ENCODE results near the gene ATP7A.
A peak's percentile ranks its signal among the peaks of the same experiment; 100 is the strongest.

Gene ATP7A

DNA sequence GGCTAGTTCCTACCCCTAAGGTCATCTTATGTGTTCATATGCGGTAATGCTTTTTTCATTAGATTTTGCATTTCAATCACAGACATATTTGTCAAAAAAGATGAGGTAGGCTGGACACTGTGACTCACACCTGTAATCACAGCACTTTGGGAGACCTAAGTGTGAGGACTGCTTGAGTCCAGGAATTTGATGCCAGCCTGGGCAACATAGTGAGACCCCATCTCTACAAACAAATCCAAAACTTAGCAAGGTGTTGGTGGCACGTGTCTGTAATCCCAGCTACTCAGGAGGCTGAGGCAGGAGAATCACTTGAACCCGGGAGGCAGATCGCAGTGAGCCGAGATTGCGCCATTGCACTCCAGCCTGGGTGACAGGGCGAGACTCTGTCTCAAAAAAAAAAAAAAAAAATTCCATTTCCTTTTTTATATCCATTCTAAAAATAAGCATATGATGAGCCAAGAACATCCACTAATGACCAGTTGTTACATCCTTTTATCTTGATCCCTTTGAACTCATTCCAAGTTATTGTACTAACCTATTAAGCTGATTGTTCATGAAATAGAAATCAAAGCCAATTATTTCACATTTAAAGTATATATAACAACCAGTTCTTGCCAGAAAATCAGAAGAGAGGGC, 35.5 kb downstream of the ATP7A start:
- DNase-seq = no peak

DNA sequence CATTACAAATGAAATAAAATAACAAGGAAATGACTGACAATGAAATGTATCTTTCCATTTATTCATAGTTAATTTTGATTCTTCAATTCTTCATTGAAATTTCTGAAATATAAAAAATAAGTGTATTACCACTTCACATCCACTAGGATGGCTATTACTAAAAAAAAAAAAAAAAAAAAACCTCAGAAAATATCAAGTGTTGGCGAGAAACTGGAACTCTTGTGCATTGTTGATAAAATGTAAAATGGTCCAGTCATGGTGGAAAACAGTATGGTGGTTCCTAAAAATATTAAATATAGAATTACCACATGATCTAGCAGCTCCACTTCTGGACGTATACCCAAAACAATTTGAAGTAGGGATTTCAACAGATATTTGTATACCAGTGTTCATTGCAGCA, 36.1 kb downstream of the ATP7A start:
- no peak for DNase-seq

DNA sequence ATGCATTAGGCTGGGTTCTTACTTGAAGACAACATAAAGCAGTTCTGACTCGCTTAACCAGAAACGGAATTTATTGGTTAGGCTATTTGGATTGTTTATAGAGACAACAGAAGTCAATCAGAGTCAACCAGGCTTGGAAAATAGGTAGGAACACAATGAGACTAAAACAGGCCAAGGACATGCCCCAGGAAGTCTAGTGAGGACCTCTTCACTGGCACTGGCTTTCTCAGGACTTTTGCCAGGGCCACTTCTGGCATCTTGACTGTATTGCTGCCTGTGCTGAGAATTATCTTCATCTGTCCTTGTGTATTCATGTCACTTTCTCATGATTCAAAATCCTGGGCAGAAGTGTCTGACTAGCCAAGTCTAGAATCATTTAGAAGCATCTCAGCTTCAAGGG, 39.3 kb downstream of the ATP7A start:
- no peak for DNase-seq

DNA sequence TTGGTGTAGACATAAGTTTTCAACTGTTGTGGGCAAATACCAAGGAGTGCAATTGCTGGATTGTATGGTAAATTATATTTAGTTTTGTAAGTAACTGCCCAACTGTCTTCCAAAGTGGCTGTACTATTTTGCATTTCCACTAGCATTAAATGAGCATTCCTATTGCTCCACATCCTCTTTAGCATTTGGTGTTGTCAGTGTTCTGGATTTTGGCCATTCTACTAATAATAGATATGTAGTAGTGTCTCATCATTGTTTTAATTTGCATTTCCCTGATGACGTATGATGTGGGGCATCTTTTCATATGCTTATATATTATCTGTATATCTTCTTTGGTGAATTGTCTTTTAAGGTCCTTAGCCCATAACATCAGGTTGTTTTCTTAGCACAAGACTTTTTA, 41.7 kb downstream of the ATP7A start:
- DNase-seq = no peak

DNA sequence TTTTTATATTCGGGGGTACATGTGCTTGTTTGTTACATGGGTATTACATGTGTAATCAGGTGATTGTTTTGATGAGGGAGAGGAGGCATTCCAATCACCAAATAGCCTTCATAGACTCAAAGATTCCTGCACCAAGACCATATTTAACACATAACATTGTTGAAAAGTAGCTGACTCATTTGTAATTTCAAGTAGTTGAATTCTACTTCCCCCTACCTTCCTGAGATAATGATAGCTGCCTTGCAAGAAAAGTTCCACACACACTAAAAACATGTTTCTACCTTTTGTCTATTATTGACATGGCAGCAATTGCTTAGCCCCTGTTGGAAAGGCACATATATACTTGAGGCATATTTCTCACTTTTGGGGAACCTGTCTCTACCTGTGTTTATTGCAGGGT, 42.8 kb downstream of the ATP7A start:
- DNase-seq = no peak

DNA sequence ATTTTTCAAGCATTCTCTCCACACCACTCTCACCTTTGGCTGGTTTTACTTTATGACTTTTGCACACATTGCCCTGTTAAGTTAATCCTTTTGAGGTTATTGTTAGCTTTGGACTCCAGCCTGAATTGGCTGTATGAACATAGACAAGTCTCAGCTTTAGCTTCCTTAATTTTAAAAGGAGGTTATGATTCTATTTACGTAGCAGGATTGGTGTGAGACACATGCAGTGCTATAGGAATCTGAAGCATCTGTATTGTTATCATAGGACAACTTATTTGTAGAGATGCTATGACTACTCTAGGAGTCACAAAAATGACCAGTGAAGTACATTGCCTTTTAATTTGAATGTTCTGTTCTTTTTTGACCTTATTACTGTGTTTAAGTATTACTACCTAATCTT, 43.2 kb downstream of the ATP7A start:
- no peak for DNase-seq

DNA sequence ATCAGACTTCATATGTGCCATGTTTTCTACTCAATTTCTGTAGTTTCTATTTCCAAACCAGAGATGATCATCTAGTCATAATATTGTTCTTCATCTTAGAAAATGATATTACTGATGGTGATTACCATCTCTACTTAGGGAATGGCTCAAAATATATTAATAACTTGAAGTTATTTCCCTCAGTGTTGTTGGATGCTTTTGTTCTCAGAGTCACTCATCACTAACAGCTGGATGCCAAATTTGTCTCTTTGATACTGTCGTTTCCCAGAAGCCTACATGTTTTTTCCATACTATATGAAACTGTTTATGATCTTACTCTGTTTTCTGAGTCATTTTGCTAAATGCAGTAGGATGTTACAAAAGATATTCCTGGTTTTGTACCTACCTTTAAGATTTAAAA, 50.1 kb downstream of the ATP7A start:
- DNase-seq = no peak

DNA sequence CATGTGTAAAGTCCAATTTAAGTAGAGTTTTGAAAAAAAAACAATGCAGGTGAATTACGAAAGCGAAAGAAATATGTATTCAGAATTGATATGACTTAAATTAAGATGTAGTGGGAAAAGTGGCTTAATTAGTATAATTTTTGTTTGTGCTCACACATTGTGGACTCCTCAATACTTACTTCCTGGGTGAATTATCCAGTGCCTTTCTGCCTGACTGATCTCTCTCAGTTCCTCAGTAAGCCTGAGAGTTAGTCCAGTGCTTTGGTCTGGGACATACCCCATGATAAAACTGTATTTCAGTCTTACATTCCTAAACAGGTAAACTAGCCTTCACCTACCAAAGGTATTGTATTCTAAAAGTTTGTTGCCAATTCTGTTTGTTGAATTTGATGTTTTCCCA, 50.6 kb downstream of the ATP7A start:
- no peak for DNase-seq

DNA sequence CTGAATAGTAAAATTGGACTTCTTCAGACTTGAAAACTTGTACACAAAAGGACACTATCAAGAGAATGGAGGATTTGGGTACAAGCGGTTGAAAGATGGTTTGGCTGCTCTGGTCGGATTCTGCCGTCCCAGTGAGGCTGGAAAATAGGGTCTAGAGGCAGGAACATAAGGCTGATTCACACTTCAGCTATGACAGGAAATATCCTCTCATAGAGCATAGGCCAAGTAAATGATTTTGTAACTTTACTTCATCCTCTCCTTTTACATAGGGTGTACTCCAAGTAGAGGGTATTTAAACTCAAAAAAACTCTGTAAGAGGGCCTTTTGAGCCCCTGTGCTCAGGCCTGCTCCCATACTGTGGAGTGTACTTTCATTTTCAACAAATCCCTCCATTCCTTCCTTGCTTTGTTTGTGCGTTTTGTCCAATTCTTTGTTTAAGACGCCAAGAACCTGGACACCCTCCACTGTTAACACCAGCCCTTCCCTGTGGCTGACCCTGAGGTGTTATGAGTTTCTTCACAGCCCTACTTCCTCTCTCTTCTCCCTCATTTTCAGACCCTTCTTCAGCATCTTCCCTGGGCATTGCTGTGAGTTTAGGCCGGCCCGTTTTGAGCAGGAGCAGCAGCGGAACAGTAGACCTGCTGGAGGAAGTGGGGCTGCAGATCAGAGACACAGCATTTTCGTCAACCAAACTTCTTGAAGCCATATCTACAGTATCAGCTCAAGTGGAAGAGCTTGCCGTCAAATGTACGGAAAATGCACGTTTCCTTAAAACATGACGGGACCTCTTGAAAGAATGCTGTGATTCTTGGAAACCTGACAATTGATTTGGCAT, 51.8 kb downstream of the ATP7A start:
- DNase-seq = no peak

DNA sequence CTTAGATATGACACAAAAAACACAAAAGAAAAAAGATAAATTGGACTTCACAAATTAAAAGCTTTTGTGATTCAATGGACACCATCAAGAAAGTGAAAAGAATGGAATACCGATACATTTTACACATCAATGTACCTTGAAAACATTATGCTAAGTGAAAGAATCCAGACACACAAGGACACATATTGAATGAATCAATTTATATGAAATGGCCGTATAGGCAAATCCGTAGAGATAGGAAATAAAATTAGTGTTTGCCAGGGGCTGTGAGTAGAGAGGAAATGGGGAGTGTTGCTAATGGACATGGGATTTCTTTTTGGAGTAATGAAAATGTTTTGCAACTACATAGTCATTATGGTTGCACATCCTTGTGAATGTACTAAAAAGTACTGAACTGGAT, 55.9 kb downstream of the ATP7A start:
- DNase-seq = no peak

DNA sequence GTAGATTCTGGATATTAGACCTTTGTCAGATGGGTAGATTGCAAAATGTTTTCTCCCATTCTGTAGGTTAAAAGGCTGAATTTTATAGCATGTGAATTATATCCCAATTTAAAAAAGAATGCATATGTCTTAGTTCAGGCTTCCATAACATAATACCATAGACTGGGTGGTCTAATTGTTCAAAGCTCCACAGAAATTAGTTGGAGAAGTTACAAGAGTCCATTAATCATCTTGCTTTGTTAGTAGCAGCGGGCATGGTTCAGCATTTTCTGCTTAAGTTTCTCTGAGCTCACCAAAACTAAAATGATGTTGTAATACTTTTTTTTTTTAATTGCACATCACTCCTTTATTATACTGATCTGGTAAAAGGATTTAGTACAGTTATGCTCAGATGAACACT, 57.1 kb downstream of the ATP7A start:
- no peak for DNase-seq

DNA sequence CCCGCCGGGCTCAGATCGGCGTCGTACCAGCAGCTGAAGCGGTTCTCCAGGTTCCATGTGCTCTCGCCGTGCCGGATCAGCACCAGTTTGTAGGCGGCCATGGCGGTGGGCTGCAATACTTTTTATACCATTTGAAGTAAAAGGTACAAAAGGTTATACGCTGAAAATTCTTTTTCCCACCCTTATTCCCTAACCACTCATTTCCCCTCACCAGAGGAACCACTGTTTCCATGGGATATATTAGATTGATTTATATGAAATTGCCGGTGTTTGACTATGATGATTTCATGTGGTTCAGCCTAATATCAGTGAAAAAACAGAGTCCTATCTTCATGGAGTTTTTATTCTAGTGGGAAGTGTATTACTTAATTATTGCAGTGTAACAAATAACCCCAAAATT, 59.0 kb downstream of the ATP7A start, which contains the start of gene PGAM4:
Gene PGAM4 (minus strand): TSS at position 101 of the 400 bp plus-strand sequence. CDS start 0 bp downstream, at position 101.
- DNase-seq = no peak

DNA sequence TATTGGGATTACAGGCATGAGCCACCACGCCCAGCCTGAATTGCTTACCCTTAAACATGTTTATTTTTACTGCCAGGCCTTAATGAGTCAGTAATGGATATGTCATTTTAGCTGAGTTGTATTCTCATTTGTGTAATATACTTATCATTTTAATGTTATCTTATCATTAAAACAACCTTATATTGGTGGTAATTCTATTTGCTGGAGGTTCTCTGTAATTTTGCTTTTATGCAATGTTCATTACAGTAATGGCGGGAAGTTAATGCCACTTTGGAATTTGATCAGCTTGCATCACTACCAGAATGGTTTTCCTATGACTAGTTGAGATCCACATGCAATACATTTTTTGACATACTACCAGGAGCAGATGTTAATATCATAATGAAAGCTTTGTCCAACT, 65.3 kb downstream of the ATP7A start:
- DNase-seq = no peak

DNA sequence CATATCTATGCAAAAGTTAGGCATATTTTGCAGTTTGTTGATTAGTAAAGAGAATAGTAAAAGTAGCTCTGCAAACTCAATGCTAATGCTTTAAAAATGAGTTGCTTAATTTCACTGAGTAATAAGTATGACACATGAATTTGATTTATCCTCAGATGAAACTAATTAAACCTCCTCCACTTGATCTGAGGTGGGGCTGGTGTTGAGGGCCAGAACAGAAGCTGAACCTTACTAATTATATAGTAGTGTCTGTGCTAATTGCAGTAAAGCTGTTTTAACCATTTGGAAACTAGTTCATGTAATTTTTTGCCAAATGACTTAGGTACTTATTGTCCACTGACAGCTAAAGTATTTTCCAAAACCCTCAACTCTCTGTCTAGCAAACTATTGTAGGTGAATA, 66.6 kb downstream of the ATP7A start:
- no peak for DNase-seq

DNA sequence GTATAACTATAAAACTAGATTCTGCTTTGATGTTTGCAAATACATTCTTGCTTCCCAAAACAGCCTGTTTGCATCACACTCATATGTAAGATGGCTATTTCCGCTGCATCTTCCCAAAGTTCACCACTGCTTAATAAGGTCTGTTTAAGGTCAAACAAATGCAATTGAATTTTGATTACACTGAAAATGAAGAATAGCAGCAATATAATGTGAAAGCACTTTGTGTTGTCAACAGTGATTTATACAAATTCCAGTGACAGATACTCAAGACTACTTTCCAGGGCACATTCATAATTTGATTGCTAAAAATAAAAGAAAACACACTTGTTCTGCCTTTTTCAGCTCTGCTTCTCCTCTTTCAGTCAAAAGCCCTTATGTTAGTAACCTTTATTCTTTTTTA, 67.0 kb downstream of the ATP7A start:
- DNase-seq = no peak

DNA sequence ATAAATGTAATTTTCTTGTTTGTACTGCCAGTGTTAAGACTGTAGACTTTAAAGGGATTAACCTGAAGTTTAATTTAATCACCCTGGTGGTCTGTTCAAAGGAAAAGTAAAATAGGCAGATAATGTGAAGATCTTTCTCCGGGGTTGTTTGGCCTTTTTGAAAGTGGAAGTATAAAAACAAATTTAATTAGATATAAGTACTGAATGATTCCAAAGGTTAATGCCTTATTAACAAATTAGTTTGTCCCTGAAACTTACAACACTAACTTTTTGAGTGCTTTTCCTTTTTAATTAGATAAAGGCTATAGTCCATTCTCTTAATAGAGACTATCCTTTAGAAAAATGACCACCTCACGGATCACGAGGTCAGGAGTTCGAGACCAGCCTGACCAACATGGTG, 69.4 kb downstream of the ATP7A start:
- DNase-seq = no peak

DNA sequence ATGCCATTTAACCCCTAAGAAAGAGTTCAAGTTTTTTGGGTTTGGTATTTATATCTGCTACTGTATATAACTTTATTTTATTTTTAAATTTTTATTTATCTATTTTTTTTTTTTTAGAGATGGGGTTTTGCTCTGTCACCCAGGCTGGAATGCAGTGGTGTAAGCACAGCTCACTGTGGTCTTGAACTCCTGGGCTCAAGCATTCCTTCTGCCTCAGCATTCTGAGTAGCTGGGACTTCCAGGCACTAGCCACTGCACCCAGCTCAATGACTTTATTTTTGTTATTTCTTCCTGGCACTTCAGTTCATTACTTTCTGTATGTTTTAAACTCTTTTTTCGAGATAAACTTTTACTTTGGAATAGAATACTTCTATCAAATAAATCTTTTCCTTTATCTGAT, 101.4 kb downstream of the ATP7A start:
- DNase-seq = no peak

DNA sequence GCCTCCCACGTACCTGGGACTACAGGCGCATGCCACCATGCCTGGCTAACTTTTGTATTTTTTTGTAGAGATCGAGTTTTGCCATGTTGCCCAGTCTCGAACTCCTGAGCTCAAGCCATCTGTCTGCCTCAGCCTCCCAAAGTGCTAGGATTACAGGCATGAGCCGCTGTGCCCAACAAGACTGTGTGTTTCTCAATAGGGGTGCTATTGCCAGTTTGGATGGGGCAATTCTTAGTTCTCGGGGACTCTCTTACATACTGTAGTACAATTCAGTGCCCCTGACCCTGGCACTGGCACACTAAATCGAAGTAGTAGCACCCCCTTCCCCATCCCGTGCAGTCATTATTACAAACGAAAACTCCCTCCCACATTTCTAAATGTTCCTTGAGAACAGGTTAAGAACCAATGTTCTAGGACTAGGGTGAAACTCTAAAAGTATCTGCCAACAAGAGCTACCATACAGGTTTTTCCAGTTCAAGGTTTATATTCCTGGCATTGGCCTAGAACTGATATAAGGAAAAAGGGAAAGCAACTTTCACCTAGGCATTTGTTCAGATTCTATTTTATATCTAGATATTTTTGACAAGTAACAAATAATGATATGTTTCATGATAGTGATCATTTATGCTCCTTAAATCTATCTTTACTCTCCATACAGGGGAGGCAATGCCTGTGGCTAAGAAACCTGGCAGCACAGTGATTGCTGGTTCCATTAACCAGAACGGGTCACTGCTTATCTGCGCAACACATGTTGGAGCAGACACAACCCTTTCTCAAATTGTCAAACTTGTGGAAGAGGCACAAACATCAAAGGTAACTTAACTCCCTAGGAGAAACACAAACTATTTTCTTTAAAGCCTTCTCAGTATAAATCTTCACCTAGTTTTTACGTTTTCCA, 109.3 kb downstream of the ATP7A start:
- no peak for DNase-seq

DNA sequence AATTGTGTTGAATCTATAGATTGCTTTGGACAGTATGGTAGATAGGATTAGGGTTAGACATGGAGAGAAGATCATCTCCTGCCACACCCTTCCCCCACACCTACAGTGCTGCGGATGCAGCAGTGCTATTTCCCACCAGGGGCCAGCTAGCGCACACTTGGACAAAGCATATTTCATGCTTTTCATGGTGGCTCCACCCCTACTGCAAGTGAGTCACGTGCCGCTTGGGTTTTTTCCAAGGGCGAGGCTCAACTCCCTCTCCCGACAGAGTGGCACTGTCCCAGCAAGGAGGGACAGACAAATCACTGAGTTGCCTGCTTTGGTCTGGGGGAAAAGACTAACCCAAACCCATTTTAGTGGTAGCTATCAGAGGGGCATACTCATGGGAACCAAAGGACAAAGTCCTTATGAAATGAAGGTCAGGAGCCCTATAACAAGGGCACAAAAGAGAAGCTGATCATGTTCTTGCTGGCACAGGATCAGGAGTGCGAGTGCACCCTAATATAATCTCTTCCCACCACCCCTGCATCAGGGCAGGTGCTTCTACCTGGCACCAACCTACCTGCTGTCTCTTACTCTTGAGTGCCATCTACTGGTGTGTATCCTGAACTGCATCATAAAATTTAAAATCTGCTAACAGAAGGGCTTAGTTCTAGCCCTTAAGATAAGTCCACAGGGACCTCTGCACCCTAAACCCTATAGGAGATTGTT, 114.0 kb downstream of the ATP7A start:
- peak; percentile 24 for DNase-seq

DNA sequence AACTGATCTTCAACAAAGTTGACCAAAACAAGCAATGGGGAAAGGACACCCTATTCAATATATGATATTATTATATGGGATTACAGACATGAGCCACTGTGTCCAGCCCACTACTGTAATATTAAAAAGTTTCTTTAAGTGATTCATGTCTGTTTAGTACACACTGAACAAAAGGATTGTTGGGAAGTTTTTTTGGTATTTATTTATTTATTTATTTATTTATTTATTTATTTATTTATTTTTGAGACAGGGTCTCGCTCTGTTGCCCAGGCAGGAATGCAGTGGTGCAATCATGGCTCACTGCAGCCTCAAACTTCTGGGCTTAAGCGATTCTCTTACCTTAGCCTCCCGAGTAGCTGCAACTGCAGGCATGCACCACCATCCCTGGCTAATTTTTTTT, 117.3 kb downstream of the ATP7A start:
- no peak for DNase-seq

DNA sequence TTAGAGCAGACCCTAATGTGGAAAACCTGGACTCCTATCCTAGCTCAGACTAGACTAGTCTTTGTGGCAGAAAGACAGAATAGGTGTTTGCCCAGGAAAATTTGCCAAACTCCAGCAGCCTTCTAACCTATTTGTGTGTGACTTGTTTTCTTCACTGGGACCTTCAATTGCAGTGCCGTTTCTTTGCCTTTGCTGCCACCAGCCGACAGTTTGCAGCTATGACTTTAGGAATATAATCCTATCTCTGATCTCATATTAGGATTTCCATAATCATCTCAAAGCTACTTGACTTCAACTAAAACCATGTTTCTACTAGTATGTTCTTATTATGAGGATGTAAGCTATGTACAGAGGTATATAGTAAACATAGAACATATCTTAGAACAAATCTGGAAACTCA, 119.2 kb downstream of the ATP7A start:
- peak; percentile 2 for DNase-seq

DNA sequence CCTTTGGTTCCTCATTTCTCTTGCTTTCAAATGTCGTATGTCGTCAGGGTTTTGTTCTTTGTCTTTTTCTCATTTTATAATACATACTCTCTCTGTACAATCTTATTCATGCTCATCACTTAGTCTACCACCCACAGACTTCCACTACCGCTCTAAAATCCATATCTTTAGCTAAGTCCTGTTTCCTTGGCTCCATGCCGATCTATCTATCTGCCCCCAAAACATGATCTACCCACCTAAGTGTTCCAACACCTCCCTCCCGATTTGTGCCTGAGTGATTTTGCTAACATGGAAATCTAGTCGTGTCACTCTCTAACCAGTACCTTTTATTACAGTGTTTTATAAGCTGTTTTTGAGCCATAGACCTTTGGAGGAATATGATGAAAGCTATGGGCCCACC, 124.6 kb downstream of the ATP7A start:
- no peak for DNase-seq

DNA sequence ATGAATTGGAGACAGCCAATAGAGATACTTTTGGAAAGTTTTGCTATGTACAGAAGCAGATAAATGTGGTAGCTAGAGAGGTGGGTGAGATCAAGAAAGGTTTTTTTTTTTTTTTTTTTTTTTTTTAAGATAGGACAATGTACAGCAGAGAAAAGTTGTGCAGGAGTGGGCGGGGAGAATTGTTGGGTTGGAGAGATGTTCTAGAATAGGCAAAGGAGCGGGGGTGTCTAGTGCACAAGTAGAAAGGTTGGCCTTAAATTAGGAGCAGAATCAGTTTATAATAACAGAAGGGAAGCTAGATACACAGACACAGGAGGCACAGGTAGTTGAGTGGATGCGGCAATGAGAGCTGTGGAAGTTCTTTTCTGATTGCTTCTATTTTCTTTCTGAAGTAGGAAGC, 127.4 kb downstream of the ATP7A start:
- no peak for DNase-seq

Data from NCI-H510A treated with DMSO at 0.1 percent for 48 hours (cell line).